Germinal center (tissue), 1 donor: ENCODE data around the gene TAF4.
"Not testable (repeated sequence)": the region's sequence is repeated elsewhere in the genome, so short reads cannot be mapped to it uniquely, and the experiment has no call there.

Experiments
- DNase-seq: peaks from one replicate; pipeline ENCODE4 v3.0.0; 2012; ENCODE audit warnings: mixed read lengths, low spot score

Gene TAF4

GRCh38 chr20:61960836-61961235 lies 104.8 kb downstream of the TAF4 start:
- DNase-seq: no peak

DNA sequence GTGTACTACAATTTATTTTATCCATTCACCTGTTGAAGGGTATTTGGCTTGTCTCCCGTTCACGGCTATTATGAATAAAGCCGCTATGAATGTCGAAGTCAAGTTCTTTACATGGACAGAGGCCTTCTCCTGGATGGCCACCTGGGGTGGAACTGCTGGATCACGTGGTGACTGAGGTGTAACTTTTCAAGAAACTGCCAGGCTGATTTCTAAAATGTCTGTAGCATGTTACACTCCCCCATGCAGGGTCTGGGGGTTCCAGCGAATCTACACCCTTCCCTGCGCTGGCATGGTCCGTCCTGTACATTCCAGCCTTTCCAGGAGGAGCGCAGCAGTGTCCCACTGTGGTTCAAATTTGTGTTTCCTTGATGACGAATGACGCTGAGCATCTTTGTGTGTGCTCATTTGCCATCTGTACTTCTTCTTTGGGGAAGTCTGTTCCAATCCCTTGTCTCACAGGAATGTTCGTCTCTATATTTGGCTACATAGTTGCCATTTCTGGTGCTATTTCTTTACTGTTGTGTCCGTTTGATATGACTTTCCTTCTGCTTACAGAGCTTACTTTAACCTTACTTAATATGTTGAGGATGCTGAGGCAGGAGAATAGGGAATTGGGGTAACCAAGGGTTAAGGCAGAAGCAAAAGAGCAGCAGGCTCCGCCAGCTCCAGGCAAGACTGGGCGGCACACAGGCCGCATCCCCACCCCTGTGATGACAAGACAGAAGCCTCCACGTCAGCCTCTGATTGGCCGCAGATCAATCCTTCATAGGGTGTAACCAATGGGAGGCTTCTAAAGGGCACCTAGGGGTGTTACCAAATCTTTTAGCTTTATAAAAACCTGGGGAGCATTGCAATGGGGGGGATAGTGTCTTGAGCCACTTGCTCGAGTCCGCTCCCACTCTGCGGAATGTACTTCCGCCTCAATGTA lies 106.6 kb downstream of the TAF4 start:
- DNase-seq: no peak

GRCh38 chr20:61957961-61958715 lies 107.5 kb downstream of the TAF4 start:
- DNase-seq: no peak

- no peak for DNase-seq
Measured at GRCh38 chr20:61956396-61957342, 109.0 kb downstream of the TAF4 start.

DNA sequence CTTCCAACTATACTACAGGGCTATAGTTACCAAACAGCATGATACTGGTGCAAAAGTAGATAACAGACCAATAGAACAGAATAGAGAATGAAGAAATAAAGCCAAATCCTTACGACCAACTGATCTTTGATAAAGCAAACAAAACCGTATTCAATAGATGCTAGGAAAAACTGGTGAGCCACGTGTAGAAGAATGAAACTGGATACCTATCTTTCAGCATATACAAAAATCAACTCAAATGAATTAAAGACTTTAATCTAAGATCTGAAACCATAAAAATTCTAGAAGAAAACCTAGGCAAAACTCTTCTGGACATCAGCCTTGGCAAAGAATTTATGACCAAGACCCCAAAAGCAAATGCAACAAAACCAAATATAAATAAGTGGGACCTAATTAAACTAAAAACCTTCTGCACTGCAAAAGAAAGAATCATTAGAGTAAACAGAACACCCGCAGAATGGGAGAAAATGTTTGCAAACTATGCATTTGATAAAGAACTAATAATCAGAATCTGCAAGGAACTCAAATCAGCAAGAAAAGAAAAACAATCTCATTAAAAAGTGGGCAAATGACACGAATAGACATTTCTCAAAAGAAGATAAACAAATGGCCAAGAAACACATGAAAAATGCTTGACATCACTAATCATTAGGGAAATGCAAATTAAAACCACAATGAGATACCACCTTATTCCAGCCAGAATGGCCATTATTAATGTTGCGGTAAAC lies 109.8 kb downstream of the TAF4 start:
- DNase-seq: no peak

DNA sequence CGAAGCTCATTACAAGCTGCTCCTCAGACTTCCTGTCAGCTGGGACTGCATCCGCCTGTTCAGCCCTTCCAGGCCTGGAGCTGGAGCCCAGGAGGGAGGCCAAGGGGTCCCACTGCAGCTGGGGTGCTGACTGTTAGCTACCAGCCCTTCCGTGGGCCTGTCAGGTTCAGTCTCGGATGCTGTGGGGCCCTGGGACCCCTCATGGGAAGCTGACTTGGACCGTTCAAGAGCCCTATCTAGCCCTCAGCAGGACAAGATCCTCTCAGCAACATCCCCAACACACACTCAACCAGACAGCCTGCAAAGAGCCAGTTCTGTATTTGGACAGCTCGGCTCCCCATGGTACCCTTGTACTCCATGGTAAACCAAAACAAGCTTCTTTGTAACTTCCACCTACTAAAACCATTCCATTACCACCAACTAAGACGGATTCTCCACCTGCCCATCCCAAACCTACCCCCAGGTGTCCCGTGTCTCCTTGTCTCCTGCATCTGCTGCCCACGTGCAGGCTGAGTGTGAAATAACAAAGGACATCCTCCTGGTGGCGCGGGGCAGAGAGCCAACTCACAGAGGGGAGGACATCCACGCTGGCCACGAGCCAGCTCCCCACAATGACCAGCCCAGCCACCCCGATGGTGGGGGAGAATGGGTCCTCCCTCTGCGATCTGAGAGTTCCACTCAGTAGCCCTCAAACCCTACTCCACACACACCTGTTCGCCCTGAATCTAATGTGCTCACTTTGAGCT lies 111.2 kb downstream of the TAF4 start:
- DNase-seq: no peak

- DNase-seq: no peak
Measured at GRCh38 chr20:61953037-61954021, 112.4 kb downstream of the TAF4 start.

DNA sequence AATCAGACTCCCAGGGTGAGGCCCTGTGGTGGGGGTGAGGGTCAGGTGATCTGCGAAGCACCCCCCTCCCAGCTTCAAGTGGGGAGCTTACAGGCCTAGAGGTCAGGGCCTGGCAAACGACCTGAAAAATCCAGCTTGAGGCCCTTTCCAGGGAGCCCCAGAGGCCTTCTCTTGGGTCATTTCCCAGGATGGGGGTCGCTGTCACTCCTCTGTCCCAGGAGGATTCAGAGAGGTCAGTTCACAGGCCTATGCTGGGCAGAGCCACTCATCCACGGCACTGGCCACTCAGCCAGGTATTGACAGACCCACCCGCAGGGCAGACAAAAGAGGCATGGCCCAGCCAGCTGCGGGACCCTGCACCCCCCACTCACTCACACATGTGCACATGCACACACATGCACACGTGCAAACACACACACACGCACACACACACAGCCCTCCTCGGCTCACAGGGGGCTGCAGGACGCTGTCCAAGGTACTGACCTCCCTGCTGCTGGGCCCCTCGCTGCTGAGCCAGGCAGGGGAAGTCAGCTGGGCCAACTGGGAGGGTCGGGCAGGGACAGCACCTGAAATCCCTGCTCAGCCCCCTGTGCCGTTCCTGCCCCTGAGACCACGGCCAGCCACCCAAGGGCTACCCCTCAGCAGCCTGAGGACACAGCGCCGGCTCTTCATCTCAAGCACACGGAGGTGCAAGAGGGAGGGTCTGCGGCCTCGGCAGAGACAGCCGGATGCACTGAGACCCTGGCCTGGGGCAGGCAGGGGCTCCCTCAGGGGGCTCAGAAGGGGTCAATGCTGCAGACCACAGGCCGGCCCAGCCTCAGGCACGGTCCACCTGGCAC lies 113.8 kb downstream of the TAF4 start:
- no peak for DNase-seq

- DNase-seq: no peak
Measured at GRCh38 chr20:61950641-61951071, 115.0 kb downstream of the TAF4 start.

DNA sequence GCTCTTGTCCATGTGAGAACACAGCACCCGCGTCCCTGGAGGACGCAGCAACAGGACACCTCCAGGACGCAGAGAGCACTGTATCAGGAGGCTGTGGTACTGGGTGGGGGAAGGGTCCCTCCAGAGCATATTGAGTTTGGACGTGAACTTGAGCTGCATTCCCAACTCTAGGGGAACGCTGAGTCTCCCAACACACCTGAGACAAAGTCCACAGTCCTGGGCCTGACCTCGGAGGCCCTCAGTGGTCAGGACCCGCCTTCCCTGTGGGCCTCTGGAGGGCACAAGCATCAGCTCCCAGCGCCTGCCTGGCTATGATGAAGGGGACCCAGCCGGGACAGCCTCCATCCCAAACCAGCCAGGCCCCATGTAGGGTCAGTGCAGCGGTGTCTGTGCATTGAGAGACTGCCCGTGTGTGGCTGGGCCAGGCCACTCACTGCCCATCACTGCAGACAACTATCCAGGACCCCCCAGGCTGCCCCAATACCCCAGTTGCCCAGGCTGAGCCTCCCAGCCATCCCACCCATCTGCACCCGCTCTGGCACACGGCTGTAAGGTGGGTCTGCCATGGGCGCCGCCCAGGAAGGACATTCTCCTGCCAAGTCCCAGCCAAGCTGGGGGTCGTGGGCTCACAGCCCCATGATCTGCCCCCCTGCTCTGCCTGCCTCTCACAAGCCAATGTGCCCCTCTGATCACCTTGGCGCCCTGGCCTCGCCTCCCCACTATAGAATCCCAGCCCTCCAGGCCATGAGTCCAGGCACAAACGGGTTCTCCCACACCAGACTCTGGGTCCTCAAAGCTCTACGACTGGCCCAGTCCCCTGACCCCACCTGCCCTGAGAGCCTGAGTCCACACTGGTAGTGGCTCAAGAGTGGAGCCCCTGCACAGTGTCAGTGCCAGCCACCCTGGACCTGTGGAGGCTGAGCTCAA lies 115.7 kb downstream of the TAF4 start:
- no peak for DNase-seq

GRCh38 chr20:61949363-61949713 lies 116.3 kb downstream of the TAF4 start:
- no peak for DNase-seq

DNA sequence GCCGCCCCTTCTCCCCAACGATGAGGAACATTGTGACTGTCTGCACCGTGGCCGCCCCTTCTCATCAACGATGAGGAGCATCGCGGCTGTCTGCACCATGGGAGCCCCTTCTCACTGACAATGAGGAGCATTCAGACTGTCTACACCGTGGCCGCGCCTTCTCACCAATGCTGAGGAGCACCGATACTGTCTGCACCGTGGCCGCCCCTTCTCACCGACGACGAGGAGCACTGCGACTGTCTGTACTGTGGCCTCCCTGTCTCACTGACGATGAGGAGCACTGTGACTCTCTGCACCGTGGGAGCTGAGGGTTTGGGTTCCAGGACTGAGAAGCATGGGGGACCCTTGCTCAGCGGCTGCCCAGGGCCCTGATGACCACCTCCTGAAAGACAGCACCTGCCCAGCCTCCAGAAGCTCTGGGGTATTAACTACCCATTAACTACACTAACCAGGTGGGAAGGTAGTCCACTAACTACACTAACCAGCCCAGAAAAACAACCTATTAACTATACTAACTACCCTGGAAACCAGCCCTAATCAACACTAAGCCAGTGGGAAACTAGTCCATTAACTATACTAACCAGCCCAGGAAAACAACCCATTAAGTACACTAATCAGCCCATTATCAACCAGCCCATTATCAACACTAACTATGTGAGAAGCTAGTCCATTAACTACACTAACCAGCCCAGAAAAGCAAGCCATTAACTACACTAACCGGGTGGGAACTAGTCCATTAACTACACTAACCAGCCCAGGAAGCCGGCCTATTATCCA lies 116.9 kb downstream of the TAF4 start:
- DNase-seq: no peak

DNA sequence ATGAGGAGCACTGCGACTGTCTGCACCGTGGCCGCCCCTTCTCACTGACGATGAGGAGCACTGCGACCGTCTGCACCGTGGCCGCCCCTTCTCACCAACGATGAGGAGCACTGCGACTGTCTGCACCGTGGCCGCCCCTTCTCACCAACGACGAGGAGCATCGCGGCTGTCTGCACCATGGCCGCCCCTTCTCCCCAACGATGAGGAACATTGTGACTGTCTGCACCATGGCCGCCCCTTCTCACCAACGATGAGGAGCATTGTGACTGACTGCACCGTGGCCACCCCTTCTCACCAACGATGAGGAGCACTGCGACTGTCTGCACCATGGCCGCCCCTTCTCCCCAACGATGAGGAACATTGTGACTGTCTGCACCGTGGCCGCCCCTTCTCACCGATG lies 117.6 kb downstream of the TAF4 start:
- not testable (repeated sequence) for DNase-seq

DNA sequence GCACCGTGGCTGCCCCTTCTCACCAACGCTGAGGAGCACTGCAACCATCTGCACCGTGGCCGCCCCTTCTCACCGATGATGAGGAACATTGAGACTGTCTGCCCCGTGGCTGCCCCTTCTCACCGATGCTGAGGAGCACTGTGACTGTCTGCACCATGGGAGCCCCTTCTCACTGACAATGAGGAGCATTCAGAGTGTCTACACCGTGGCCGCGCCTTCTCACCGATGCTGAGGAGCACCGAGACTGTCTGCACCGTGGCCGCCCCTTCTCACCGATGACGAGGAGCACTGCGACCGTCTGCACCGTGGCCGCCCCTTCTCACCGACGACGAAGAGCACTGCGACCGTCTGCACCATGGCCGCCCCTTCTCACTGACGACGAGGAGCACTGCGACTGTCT lies 120.2 kb downstream of the TAF4 start:
- DNase-seq: not testable (repeated sequence)

- not testable (repeated sequence) for DNase-seq
Measured at GRCh38 chr20:61944967-61945366, 120.7 kb downstream of the TAF4 start.

GRCh38 chr20:61942526-61942925 lies 123.2 kb downstream of the TAF4 start:
- DNase-seq: no peak
